HG03108 (cell line): ENCODE results near the gene HMGCS2.
"Not testable (repeated sequence)": the region's sequence is repeated elsewhere in the genome, so short reads cannot be mapped to it uniquely, and the experiment has no call there.

Experiments
- ATAC-seq: cut with Tn5 transposase; IDR thresholded peaks from one replicate; pipeline ENCODE4 v1.9.1; 2021; ENCODE audit warnings: moderate library complexity; ENCODE audit not compliant: unreplicated experiment

Gene HMGCS2

DNA sequence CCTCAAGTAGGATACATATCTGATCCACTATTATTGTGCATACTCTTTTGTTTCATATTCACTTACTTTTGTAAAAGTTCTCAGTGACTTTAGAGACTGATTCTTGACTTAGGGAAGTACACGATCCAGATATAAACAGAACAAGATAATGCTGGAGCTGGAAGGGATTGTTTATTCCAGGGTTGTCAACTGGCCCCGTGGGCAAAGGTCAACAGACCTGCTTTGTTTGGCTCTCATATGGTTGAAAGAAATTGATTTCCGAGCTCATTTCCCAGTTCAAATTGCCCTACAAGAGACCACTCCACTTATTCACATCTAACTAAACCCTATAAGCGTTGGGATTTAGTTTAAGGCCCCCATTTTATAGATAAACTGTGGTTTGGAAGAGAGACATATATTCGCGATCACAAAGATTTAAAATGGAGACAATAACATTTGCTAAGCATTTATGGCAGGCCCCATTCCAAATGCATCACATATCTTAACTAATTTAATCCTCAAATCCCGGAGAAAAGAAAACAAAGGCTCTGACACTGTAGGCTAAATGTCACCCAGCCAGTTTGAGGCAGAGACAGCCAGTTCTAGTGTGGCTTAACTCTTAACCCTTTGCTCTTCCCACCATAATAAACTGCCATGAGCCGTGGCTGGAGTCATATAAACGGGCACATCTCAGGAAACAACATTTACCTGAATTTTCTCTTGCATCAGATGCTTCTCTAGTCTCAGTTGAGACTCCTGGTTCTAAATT lies 21.9 kb upstream of the HMGCS2 start:
- ATAC-seq: no peak

DNA sequence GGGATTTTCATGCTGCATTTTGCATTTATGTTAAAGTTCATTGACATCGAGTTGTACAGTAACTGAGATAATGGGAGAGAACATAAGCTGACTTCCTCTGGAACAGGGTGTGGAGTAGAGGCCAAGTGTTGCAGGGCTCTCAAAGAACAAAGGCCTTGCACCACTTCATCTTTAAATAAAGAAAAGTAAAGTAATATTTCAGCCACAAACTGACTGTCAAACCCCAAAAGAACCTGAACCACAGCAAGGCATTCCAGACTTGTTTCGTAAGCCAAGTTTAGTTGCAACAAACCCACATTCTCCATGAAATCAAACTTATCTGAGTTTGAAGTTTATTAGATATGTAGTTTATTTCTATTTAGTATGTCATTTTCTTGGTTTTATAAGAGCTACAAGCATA lies 19.1 kb upstream of the HMGCS2 start:
- no peak for ATAC-seq

DNA sequence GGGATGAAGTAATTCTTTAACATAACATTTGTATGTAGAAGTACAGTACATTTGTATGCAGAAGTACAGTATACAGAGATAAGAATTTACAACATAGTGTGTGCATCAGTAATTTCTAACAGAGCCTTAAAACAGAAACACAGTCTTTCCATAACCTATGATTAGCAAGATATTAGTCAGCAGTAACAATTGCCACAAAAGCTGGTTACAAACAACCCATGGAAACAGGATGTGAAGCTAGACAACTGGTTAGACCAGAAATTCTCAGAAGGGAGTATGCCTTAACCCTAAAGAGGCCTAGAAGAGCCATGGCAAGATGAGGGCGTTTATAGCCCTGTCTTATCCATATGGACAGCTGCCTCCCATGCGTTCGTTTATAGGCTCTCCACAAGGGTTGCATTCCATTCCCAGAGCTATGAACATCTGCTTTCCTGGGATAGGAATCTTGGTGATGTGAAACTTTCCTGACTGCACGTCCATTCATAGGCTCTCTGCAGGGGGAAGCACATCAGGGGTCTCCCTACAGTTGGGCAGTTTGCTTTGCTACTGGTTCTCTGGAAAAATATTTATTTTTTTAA lies 17.9 kb upstream of the HMGCS2 start:
- not testable (repeated sequence) for ATAC-seq

DNA sequence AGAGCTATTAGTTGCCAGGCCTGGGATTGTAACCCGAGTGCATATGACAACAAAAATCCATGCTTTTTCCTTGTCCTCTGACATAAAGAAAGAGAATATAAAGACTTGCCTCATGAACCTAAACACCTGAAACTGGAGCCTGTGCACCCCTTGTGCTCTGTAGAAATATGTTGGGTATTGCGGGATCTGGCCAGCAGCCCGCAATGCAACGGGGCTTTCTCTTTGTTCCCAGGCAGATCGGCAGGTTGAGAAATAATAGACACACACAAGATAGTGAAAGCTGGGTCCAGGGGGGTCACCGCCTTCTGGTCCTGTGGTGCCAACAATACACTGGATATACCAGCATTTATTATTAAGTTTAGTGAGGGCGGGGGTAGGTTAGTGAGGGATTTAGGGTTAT lies 17.3 kb upstream of the HMGCS2 start:
- not testable (repeated sequence) for ATAC-seq

DNA sequence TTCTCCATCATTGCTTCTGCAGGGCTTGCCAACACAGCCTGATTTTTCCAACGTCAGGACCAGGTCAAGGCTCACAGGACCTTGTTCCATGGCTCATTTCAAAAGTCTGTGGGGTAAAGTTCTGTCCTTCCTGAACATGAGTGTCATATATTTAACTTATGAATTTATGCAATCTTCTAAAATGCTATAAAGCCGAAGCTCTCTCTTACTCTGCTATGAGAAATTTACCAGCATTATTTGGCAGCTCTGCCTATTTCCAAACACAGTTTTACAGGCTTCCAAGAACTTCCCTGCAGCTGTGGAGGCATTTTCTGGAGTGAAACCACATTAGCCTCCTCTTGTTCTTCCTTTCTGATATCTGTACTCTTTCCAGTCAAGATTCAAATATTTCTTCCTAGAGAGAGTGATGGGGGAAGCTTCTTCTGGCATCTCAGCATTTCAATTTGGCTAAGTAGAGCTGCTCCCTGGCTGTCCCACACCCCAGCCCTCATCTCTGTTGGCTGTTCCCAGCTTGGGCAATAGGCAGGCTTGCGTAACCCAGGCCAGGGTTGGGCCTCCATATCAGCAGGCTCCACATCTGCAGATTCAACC lies 15.6 kb upstream of the HMGCS2 start:
- no peak for ATAC-seq

DNA sequence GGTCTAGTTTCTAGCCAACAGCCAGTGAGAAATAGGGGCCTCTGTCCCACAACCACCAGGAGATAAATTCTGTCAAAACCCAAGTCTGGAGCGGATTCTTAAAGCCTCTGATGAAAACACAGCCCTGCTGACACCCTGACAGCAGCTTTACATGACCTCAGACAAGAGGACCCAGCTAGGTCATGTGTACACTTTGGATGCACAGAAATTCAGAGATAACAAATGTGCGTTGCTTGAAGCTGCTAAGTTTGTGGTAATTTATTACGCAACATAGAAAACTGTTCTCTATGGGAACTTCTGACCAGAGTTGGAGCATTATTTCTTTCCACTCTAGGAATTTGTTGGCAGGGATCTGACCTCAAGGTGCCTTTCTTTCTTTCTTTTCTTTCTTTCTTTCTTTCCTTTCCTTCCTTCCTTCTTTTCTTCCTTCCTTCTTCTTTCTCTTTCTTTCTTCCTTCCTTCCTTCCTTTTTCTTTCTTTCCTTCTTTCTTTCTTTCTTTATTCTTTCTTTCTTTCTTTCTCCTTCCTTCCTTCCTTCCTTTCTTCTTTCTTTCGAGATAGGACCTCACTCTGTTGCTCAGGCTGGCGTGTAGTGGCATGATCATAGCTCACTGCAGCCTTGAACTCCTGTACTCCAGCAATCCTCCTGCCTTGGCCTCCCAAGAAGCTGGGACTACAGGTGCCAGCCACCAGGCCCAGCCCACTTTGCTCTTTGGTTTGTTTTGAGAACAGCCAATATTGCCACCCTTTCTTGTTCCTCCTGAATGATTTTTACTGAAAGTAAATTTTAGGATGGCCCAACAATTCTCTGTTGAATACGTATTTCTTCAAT lies 14.9 kb upstream of the HMGCS2 start:
- no peak for ATAC-seq

DNA sequence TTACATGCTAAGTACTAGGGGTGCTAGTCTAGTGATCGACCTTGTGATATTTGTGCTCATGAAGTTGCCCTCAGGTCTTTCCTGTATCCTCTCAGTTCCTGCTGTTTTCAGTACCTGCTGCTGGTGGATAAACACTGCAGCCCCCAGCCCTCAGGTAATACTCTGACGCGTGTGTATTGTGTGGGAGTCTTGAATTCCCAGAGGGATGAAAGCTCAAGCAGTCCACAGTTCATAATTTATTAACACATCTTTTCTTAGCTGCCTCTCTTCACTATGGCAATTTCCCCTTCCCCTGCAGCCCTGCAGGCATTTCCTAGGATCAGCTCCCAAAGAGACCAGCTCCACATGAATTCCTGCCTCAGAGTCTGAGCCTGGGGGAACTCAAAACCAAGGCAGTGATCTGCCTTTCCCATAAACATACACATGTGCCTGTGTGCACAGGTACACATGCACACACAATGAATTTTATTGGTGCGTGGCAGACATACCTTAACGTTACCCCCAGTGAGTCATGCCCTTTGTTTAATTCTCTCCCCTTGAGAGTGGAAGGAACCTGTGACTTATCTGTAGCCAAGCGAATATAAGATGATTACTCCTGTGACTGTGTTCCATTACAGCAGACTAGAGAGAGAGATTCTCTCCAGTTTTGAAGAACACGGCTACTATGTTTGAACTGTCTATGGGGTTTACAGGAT lies 14.1 kb upstream of the HMGCS2 start:
- ATAC-seq: no peak

DNA sequence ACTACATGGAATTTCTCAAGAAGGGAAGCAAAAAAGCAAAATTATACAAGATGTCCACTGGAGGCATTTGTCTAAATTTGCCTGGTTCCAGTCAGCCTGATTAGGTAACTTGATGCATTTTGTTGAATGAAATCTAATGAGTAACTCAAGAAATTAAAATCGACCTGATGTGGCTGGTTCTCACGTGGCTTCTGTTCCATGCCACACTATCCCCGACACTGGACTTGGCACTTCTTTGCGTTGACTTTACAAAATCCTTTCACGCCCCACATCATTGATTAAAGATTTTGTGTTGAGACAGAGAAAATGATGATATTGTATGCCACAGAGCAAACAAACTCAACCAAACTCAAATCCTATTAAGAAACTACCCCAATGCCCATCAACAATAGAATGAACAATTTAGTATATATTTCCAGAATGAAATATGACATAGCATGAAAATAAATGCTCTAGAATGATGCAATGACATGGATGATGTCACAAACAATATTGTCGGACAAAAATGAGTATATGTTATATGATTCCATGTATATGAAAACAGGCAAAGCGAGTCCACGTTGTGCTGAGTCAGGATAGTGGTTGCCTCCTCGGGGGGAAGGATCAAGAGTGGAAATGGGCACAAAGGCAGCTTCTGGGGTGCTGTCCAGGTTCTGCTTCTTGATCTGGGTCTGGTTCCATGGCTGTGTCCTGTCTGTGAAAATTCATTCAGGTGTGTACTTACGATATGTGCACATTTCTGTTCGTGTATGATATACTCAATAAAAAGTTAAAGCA lies 12.9 kb upstream of the HMGCS2 start:
- no peak for ATAC-seq

DNA sequence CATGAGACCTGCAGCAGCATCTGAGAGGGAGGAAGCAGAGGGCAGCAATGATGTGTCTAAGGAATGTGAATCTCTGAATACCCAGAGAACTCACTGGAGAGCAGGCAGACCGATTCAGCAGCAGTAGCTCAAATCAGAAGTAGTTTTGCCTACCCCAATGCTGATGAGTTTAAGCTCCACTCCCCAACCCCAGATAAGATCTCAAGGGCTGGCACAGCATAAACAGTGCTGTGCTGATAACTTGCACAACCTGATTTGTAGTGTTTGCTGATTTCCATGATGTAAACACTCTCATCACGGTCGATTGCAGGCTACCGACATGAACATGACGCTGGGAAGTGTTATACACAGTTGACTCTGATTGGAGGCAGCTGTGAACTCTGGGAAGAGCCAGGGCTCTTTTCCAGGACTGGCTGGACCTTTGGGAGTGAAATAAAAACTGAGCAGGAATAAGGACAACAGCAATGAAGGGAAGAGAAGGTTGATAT lies 11.2 kb upstream of the HMGCS2 start:
- no peak for ATAC-seq

DNA sequence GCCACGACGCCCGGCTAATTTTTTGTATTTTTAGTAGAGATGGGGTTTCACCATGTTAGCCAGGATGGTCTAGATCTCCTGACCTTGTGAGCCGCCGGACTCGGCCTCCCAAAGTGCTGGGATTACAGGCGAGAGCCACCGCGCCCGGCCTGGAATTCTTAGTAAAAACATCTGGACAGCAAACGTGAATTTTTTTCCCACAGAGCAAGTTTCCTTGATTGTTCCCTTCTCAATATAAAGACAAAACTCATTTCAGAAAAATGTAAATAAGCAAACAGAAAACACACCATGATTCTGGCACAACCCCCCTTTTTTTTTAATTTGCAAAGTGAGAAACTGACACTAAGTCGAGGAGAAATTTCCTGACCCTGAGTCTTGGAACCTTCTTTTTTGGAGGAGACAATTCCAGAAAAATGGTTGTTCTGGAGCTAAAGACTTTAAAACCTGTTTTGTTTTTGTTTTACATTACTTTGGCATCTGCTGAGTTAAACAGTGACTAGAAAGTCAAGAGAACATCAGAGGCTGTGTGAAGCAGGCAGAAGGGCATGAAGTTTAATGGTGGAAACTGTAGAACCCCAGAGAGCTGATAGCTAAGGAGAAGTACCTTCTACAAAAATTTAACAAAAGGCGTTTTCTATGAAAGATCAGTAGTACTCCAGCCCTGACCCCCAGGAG lies 10.3 kb upstream of the HMGCS2 start:
- ATAC-seq: no peak

DNA sequence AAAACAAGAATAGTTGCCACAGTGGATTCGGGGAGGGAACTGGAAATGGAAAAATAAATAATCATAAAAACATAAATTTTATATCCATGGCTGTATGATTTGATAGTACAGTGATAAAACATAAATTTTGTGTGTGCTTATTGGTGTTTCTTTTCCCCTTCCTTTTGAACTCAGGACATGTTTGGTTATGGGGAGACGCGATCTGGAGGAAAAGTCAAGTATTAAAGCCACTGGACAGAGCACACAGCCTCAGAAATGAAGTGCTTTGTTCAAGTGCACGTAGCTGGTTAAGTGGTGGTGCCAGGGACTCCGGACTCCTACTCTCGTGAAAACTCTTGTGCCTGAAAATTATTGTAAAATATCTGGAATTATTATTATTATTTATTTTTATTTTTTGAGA lies 9.7 kb upstream of the HMGCS2 start:
- no peak for ATAC-seq

DNA sequence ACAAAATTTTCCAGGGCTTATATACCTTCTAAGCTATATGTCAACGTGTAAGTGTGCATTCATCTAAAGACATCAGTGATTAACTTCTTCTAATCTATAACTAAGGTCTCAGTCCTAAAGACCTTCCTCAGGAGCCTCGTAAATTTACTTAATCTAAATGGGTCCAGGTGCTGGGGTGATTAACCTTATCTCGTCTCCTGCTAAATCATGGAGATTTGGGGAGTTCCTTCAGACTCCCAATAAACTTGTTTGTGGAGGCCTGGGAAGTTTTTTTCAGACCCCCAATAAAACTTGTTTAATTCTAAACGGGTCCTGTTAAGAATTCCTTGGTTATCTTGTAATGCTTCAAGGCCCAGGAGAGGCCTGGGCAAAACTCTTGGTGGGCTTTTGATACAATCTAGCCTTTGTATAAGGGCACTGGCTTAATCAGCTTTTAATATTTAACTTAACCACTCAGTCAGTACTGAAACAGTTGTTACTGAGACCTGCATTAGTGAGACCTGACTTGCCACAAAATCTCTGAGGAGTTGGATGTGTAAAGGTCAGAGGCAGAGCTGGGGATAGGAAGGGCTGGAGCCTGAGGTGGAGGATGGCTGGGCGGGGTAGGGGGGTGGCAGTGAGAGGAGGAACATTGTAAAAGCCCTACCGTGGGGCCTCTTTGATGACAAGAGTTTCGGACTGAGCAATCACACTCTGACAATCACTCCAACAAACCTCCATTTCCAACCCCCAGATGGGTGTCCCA lies 6.2 kb upstream of the HMGCS2 start:
- ATAC-seq: no peak

DNA sequence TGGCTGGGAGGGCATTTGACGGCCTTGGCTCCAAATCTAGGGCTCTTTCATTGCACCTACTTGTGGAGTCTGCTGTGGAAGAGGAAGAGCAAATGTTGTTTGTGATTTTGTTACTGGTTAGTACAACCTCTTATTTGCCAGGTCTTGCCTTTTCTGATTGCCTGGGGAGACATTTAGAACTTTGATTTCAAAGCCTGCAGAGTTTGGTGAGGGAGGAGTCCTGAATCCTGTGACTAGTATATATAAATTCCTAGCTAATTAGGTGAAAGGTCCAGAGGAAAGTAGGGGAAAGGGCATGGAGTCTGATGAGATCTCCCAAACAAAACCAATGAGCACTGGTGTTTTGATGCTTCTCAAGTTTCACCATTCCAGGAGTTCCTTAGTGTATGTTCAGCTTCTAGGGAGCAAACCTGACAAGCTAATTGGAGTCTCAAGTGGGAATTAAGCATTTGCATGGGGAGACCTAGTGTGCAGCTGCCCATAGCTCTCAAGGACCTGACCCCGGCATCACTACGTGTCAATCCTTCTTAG lies 5.1 kb upstream of the HMGCS2 start:
- ATAC-seq: no peak

DNA sequence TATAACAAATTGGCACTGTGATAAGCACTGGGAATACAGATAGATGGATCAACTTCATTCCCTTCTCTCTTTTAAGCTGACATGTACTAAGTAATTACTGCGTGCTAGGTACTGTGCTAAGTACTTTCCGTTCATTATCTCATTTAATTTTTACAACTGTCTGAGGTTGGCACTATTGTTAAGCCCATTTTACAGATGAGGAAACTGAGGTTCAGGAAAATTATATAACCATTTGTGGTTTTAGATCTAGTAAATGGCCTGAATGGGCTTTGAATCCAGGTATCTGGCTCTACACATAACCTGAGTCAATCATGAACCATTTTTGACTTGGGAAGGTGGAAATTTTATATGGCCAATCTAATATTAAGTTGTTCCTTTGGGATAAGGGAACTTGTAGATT lies 3.6 kb upstream of the HMGCS2 start:
- no peak for ATAC-seq

DNA sequence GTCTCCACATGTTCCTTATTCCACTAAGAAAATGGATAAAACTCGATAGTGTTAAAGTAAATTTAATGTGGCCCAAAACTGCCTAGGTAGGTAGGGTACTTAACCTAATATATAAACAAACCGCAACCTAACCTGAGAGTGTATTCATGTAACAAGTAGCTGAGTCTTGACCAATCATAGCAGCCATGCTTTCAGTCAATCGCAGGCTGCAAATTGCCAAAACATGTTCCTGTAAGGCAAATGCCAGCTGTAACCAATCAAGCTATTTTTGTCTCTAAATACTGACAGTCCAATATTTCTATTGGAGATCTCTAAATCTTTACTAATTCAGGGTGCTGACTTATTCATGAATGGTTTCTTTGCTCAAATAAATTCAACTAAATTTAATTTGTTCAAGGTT lies 3.1 kb upstream of the HMGCS2 start:
- no peak for ATAC-seq

DNA sequence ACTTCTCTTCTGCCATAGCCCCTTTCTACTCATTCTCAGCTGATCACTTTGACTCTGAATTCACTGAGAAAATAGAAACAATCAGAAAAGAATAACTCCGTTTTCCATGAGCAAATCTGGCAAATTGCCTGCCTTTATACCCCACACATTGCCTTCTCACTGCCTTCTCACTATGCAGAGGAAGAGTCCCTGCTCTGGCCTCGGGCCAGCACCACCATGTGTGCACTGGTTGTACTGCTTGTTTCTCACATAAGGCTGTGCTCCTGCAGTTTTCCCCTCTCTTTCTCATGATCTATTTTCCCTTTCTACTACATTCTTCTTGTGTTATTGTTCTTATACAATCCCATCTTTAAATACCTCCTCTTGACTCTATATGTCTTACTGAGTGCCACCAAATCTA lies 2.3 kb upstream of the HMGCS2 start:
- no peak for ATAC-seq

DNA sequence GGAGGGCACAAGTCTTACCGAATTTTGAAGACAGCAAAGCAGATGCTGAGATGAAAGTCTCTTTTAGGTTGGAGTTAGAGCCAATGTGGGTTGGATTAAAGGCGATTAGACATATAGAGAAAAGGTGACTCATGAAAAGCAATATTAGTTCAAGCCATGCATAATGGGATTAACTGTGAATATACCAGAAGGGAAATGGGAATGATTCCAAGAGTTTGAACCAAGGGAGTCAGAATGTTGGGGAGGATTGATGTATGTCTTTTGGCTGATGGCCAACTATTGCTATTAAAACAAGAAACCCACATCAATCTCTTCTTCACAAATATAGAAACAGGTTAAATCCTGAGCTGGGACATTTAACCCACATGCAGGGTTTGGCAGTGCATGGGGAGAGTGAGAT lies 1.2 kb downstream of the HMGCS2 start:
- ATAC-seq: no peak

DNA sequence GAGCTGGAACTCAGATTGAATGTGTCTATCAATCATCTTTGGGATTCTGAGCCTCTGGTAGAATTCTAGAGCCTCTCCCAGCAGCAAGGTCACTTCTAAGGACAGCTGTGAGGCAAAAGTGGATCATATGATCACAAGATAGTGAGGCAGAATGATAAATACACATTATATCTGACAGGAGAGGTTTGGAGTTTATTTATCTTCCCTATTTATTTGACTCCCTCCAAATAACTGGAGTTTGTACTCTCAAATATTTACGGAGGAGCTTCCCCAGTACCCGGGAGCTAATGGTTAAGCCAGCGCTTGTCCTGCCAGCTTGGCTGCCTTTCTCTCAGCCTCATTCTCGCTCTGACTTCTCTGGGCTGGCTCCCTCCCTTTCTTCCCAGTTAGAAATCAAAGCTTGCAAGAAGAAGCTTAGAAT lies 2.3 kb downstream of the HMGCS2 start:
- no peak for ATAC-seq

DNA sequence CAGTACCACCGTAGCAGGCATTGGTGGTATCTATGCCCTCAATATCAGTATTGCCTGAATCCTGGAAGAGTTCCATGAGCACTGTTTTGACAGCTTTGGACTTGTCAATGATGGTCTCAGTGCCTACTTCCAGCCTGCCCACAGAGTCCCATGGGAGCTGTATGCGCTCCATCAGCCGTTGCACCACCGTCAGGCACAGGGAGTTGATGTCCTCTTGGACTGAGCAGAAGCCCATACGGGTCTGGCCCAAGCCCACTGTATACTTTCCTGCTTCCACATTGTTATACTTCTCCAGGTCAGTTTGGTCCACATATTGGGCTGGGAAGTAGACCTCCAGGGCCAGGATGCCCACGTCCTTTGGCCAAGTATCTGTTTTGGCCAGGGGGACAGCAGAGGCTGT lies 4.5 kb downstream of the HMGCS2 start:
- no peak for ATAC-seq
